ENCODE measurements around the gene CPVL. TPM values are rescaled to one million over a fixed set of nuclear protein-coding genes. Genes with fewer than 3 reads are reported as not detected.
"Not testable (repeated sequence)": the region's sequence is repeated elsewhere in the genome, so short reads cannot be mapped to it uniquely, and the experiment has no call there.

CPVL gene
- total RNA-seq, 1 experiment from 2014 or later, result not detected

- Histone ChIP-seq H4K20me1 (ENCODE audit: insufficient read depth, low read depth, low read length) (no peaks in the 10 kb centered on the region), H3K79me2 (ENCODE audit: low read length) (no peaks in the 10 kb centered on the region), H3K9me2 (replicated peaks; ENCODE audit: insufficient read depth, low read length) (no peaks in the 10 kb centered on the region), H2AFZ (ENCODE audit: low read length) (no peak overlapping the region), H3K9ac (ENCODE audit: low read length) (no peak overlapping the region), H3K4me1 (ENCODE audit: low read length) (no peaks in the 10 kb centered on the region; the same call in 1 of the 2 replicates), H3K4me2 (ENCODE audit: low read depth, low read length, poor library complexity, severe bottlenecking) (no peak overlapping the region), H3K9me3 (ENCODE audit: low read length) (no peaks in the 10 kb centered on the region), H3K27ac (ENCODE audit: low read length) (no peak overlapping the region), H3K27me3 (ENCODE audit: low read length) (0 out of 2 replicates have a peak, but pooled peaks cover 4% of the 10 kb centered on the region), H3K4me3 (ENCODE audit: low read length) (no peak overlapping the region), H3K36me3 (ENCODE audit: insufficient read depth, low read length) (no peaks in the 10 kb centered on the region)
- peak; percentile 73 for DNase-seq
These were observed 43.7 kb downstream of the CPVL start for GRCh38 chr7:29102558-29103151.

- Histone ChIP-seq H3K9ac (ENCODE audit: low read length) (no peak overlapping the region), H3K9me3 (ENCODE audit: low read length) (no peaks in the 10 kb centered on the region), H3K4me1 (ENCODE audit: low read length) (no peaks in the 10 kb centered on the region; the same call in 1 of the 2 replicates), H4K20me1 (ENCODE audit: insufficient read depth, low read depth, low read length) (no peaks in the 10 kb centered on the region), H3K9me2 (replicated peaks; ENCODE audit: insufficient read depth, low read length) (no peaks in the 10 kb centered on the region), H3K79me2 (ENCODE audit: low read length) (no peaks in the 10 kb centered on the region), H3K27ac (ENCODE audit: low read length) (no peak overlapping the region), H3K27me3 (ENCODE audit: low read length) (0 out of 2 replicates have a peak, but pooled peaks cover 4% of the 10 kb centered on the region), H2AFZ (ENCODE audit: low read length) (no peak overlapping the region), H3K4me3 (ENCODE audit: low read length) (no peak overlapping the region), H3K4me2 (ENCODE audit: low read depth, low read length, poor library complexity, severe bottlenecking) (no peak overlapping the region), H3K36me3 (ENCODE audit: insufficient read depth, low read length) (no peaks in the 10 kb centered on the region)
- DNase-seq, result no peak
These were observed 45.4 kb downstream of the CPVL start for GRCh38 chr7:29100924-29101323.

GRCh38 chr7:29099896-29100847 is 46.2 kb downstream of the CPVL start:
- Histone ChIP-seq H3K27me3 (ENCODE audit: low read length) (0 out of 2 replicates have a peak, but pooled peaks cover 4% of the 10 kb centered on the region), H3K4me3 (ENCODE audit: low read length) (no peak overlapping the region), H3K9me3 (ENCODE audit: low read length) (no peaks in the 10 kb centered on the region), H3K9me2 (replicated peaks; ENCODE audit: insufficient read depth, low read length) (no peaks in the 10 kb centered on the region), H4K20me1 (ENCODE audit: insufficient read depth, low read depth, low read length) (no peaks in the 10 kb centered on the region), H2AFZ (ENCODE audit: low read length) (no peak overlapping the region), H3K4me1 (ENCODE audit: low read length) (no peaks in the 10 kb centered on the region; the same call in 1 of the 2 replicates), H3K79me2 (ENCODE audit: low read length) (no peaks in the 10 kb centered on the region), H3K27ac (ENCODE audit: low read length) (no peak overlapping the region), H3K9ac (ENCODE audit: low read length) (no peak overlapping the region), H3K4me2 (ENCODE audit: low read depth, low read length, poor library complexity, severe bottlenecking) (no peak overlapping the region), H3K36me3 (ENCODE audit: insufficient read depth, low read length) (no peaks in the 10 kb centered on the region)
- DNase-seq, result no peak

- no peaks in the 10 kb centered on the region for H3K9me2 ChIP-seq (replicated peaks; ENCODE audit: insufficient read depth, low read length)
- H4K20me1 ChIP-seq (ENCODE audit: insufficient read depth, low read depth, low read length), result no peaks in the 10 kb centered on the region
- no peak overlapping the region for H3K9ac ChIP-seq (ENCODE audit: low read length)
- H3K27ac ChIP-seq (ENCODE audit: low read length), result no peak overlapping the region
- peaks cover 8% of the 10 kb centered on the region for H3K4me1 ChIP-seq (ENCODE audit: low read length)
- no peak overlapping the region for H2AFZ ChIP-seq (ENCODE audit: low read length)
- no peak for DNase-seq
- H3K9me3 ChIP-seq (ENCODE audit: low read length), result no peaks in the 10 kb centered on the region
- no peaks in the 10 kb centered on the region for H3K27me3 ChIP-seq (ENCODE audit: low read length)
- H3K79me2 ChIP-seq (ENCODE audit: low read length), result no peaks in the 10 kb centered on the region
- H3K36me3 ChIP-seq (ENCODE audit: insufficient read depth, low read length), result no peaks in the 10 kb centered on the region
- no peak overlapping the region for H3K4me2 ChIP-seq (ENCODE audit: low read depth, low read length, poor library complexity, severe bottlenecking)
- H3K4me3 ChIP-seq (ENCODE audit: low read length), result no peak overlapping the region
These were observed 49.9 kb downstream of the CPVL start for GRCh38 chr7:29096446-29096730.

GRCh38 chr7:29095631-29096445 is 50.5 kb downstream of the CPVL start:
- H3K4me1 ChIP-seq (ENCODE audit: low read length), result peaks cover 13% of the 10 kb centered on the region
- no peak overlapping the region for H3K4me3 ChIP-seq (ENCODE audit: low read length)
- no peaks in the 10 kb centered on the region for H3K9me3 ChIP-seq (ENCODE audit: low read length)
- no peaks in the 10 kb centered on the region for H3K36me3 ChIP-seq (ENCODE audit: insufficient read depth, low read length)
- no peak overlapping the region for H3K9ac ChIP-seq (ENCODE audit: low read length)
- no peak for DNase-seq
- H3K79me2 ChIP-seq (ENCODE audit: low read length), result no peaks in the 10 kb centered on the region
- no peak overlapping the region for H3K27ac ChIP-seq (ENCODE audit: low read length)
- no peaks in the 10 kb centered on the region for H4K20me1 ChIP-seq (ENCODE audit: insufficient read depth, low read depth, low read length)
- no peak overlapping the region; the same call in 1 of the 2 replicates for H2AFZ ChIP-seq (ENCODE audit: low read length)
- no peak overlapping the region for H3K4me2 ChIP-seq (ENCODE audit: low read depth, low read length, poor library complexity, severe bottlenecking)
- no peaks in the 10 kb centered on the region for H3K9me2 ChIP-seq (replicated peaks; ENCODE audit: insufficient read depth, low read length)
- H3K27me3 ChIP-seq (ENCODE audit: low read length), result no peaks in the 10 kb centered on the region

GRCh38 chr7:29093091-29093490 is 53.2 kb downstream of the CPVL start:
- H3K36me3 ChIP-seq (ENCODE audit: insufficient read depth, low read length); H3K4me2 ChIP-seq (ENCODE audit: low read depth, low read length, poor library complexity, severe bottlenecking); DNase-seq; H3K79me2 ChIP-seq (ENCODE audit: low read length); H3K9ac ChIP-seq (ENCODE audit: low read length); H3K4me3 ChIP-seq (ENCODE audit: low read length); H4K20me1 ChIP-seq (ENCODE audit: insufficient read depth, low read depth, low read length); H3K9me2 ChIP-seq (replicated peaks; ENCODE audit: insufficient read depth, low read length); H3K27ac ChIP-seq (ENCODE audit: low read length); H3K27me3 ChIP-seq (ENCODE audit: low read length); H2AFZ ChIP-seq (ENCODE audit: low read length); H3K9me3 ChIP-seq (ENCODE audit: low read length): not testable (repeated sequence)
- H3K4me1 ChIP-seq (ENCODE audit: low read length), result peaks cover 16% of the 10 kb centered on the region

GRCh38 chr7:29091715-29092114 is 54.6 kb downstream of the CPVL start:
- Histone ChIP-seq H3K9ac (ENCODE audit: low read length) (peak overlapping the region; percentile 48; the same call in 1 of the 2 replicates), H3K4me2 (ENCODE audit: low read depth, low read length, poor library complexity, severe bottlenecking) (peak overlapping the region; percentile 65), H3K79me2 (ENCODE audit: low read length) (no peaks in the 10 kb centered on the region), H2AFZ (ENCODE audit: low read length) (peak overlapping the region; percentile 86; the same call in 1 of the 2 replicates), H3K9me3 (ENCODE audit: low read length) (no peaks in the 10 kb centered on the region), H3K4me1 (ENCODE audit: low read length) (peaks cover 16% of the 10 kb centered on the region), H3K4me3 (ENCODE audit: low read length) (peak overlapping the region; percentile 56), H3K36me3 (ENCODE audit: insufficient read depth, low read length) (no peaks in the 10 kb centered on the region), H3K9me2 (replicated peaks; ENCODE audit: insufficient read depth, low read length) (no peaks in the 10 kb centered on the region), H4K20me1 (ENCODE audit: insufficient read depth, low read depth, low read length) (no peaks in the 10 kb centered on the region), H3K27me3 (ENCODE audit: low read length) (no peaks in the 10 kb centered on the region), H3K27ac (ENCODE audit: low read length) (no peak overlapping the region)
- DNase-seq, result no peak

Measured in Karpas-422 (cell line).